ENCODE data around the gene CDCA7.

DNA sequence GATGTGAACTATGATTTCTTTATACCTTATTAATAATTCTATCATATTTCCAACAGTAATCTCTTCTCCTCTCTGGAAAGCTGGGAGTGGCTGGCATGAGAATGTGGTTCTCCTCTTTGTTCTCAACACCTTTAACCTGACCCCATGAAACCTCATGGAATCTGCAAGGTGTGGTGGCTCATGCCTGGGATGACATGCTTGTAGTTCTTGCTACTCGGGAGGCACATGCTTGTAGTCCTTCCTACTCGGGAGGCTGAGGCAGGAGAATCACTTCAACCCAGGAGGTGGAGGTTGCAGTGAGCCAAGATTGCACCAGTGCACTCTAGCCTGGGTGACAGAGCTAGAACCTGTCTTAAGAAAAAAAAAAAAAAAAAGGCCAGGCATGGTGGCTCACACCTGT lies 10.8 kb upstream of the CDCA7 start:
- TF ChIP-seq, protein P1, sequence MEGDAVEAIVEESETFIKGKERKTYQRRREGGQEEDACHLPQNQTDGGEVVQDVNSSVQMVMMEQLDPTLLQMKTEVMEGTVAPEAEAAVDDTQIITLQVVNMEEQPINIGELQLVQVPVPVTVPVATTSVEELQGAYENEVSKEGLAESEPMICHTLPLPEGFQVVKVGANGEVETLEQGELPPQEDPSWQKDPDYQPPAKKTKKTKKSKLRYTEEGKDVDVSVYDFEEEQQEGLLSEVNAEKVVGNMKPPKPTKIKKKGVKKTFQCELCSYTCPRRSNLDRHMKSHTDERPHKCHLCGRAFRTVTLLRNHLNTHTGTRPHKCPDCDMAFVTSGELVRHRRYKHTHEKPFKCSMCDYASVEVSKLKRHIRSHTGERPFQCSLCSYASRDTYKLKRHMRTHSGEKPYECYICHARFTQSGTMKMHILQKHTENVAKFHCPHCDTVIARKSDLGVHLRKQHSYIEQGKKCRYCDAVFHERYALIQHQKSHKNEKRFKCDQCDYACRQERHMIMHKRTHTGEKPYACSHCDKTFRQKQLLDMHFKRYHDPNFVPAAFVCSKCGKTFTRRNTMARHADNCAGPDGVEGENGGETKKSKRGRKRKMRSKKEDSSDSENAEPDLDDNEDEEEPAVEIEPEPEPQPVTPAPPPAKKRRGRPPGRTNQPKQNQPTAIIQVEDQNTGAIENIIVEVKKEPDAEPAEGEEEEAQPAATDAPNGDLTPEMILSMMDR (IDR thresholded peaks at IDR 0.05) = no peak
- TF ChIP-seq POLR2A (IDR thresholded peaks at IDR 0.05) (no peak), EP300 (IDR thresholded peaks at IDR 0.05) (no peak), POLR2AphosphoS5 (IDR thresholded peaks at IDR 0.05) (no peak)
